OCI-LY3 (cell line): ENCODE measurements around the gene CD109.

Source experiments
- H2AFZ ChIP-seq: fragments of 200-600, 300-600 bp; shearing (Covaris generic); 2 replicates; pipeline ENCODE4 v1.6.0; 2014; ENCODE audit warnings: antibody characterized with exemption, low read depth, low read length
- H3K27ac ChIP-seq: fragments of 200-600, 300-600 bp; sonication (generic); 2 replicates; pipeline ENCODE4 v1.5.1; 2014; ENCODE audit warnings: mild to moderate bottlenecking, low read length, moderate library complexity, mixed read lengths
- H3K27me3 ChIP-seq: fragments of 200-600, 300-600 bp; sonication (generic); 2 replicates; pipeline ENCODE4 v1.6.1; 2014; ENCODE audit warnings: low read depth, low read length, mixed read lengths
- H3K36me3 ChIP-seq: fragments of 200-600, 300-600 bp; sonication (generic); replicated peaks from 2 replicates; pipeline ENCODE3; 2014; ENCODE audit warnings: low read depth, low read length, mixed read lengths
- H3K4me1 ChIP-seq: fragments of 300-600, 200-600 bp; sonication (generic); 2 replicates; pipeline ENCODE4 v1.6.1; 2014; ENCODE audit warnings: low read length, mixed read lengths
- H3K4me2 ChIP-seq: fragments of 200-600, 300-600 bp; sonication (generic); 2 replicates; pipeline ENCODE4 v1.6.1; 2014; ENCODE audit warnings: low read length, mixed read lengths
- H3K4me3 ChIP-seq: fragments of 300-600, 200-600 bp; sonication (generic); 2 replicates; pipeline ENCODE4 v1.5.1; 2014; ENCODE audit warnings: antibody characterized with exemption, mild to moderate bottlenecking, low read length, moderate library complexity
- H3K79me2 ChIP-seq: fragments of 300-600, 200-600 bp; shearing (Covaris generic); 2 replicates; pipeline ENCODE4 v1.6.1; 2014; ENCODE audit warnings: mild to moderate bottlenecking, low read length, mixed read lengths
- H3K9ac ChIP-seq: fragments of 300-600, 200-600 bp; shearing (Covaris generic); 2 replicates; pipeline ENCODE4 v1.6.0; 2014; ENCODE audit warnings: mild to moderate bottlenecking, low read length, moderate library complexity
- H3K9me3 ChIP-seq: fragments of 200-600, 300-600 bp; shearing (Covaris generic); 2 replicates; pipeline ENCODE4 v1.6.1; 2014; ENCODE audit warnings: low read length, mixed read lengths; ENCODE audit not compliant: insufficient read depth
- H4K20me1 ChIP-seq: fragments of 200-600, 300-600 bp; sonication (generic); 2 replicates; pipeline ENCODE4 v1.6.1; 2016; ENCODE audit warnings: low read length, mixed read lengths; ENCODE audit not compliant: insufficient read depth
- CTCF ChIP-seq: fragments of 200-600, 300-600 bp; sonication (generic); IDR thresholded peaks from 2 replicates; pipeline ENCODE4 v1.5.1; 2014; ENCODE audit warnings: antibody characterized with exemption, low read length, low read depth
- EZH2phosphoT487 ChIP-seq: fragments of 200-600 bp; shearing (Covaris generic); IDR thresholded peaks from 2 replicates; pipeline ENCODE4 v1.6.1; 2018; ENCODE audit warnings: antibody characterized with exemption, mixed run types, low read depth

The CD109 gene

GRCh38 chr6:73866305-73866704, 170.3 kb downstream of the CD109 start:
- no peaks in the 10 kb centered on the region for H3K27me3 ChIP-seq
- H3K9ac ChIP-seq, result no peak overlapping the region
- no peak overlapping the region for H3K4me3 ChIP-seq
- no peaks in the 10 kb centered on the region for H3K36me3 ChIP-seq
- no peak overlapping the region for H3K27ac ChIP-seq
- TF ChIP-seq CTCF (no peak), EZH2phosphoT487 (no peak)
- no peaks in the 10 kb centered on the region for H3K79me2 ChIP-seq
- H3K4me2 ChIP-seq, result no peak overlapping the region
- peaks cover 5% of the 10 kb centered on the region; the same call in 1 of the 2 replicates for H3K4me1 ChIP-seq
- no peaks in the 10 kb centered on the region for H3K9me3 ChIP-seq
- no peaks in the 10 kb centered on the region for H4K20me1 ChIP-seq
- no peak overlapping the region for H2AFZ ChIP-seq

- H3K4me3 ChIP-seq, result no peak overlapping the region
- no peak overlapping the region for H2AFZ ChIP-seq
- H3K4me1 ChIP-seq, result peaks cover 5% of the 10 kb centered on the region; the same call in 1 of the 2 replicates
- no peaks in the 10 kb centered on the region for H3K79me2 ChIP-seq
- TF ChIP-seq EZH2phosphoT487 (no peak), CTCF (no peak)
- no peaks in the 10 kb centered on the region for H3K9me3 ChIP-seq
- H4K20me1 ChIP-seq, result no peaks in the 10 kb centered on the region
- H3K27ac ChIP-seq, result no peak overlapping the region
- no peaks in the 10 kb centered on the region for H3K36me3 ChIP-seq
- H3K9ac ChIP-seq, result no peak overlapping the region
- no peak overlapping the region for H3K4me2 ChIP-seq
- H3K27me3 ChIP-seq, result no peaks in the 10 kb centered on the region
Observed at GRCh38 chr6:73867411-73867810, 171.4 kb downstream of the CD109 start.

GRCh38 chr6:73870907-73871306, 174.9 kb downstream of the CD109 start:
- Histone ChIP-seq H4K20me1 (no peaks in the 10 kb centered on the region), H3K9ac (no peak overlapping the region), H3K9me3 (no peaks in the 10 kb centered on the region), H3K36me3 (no peaks in the 10 kb centered on the region), H3K4me2 (no peak overlapping the region), H2AFZ (no peak overlapping the region), H3K79me2 (no peaks in the 10 kb centered on the region), H3K27ac (no peak overlapping the region), H3K4me1 (peaks cover 5% of the 10 kb centered on the region; the same call in 1 of the 2 replicates), H3K27me3 (no peaks in the 10 kb centered on the region), H3K4me3 (no peak overlapping the region)
- TF ChIP-seq CTCF (no peak), EZH2phosphoT487 (no peak)

GRCh38 chr6:73873081-73873480, 177.1 kb downstream of the CD109 start:
- Histone ChIP-seq H3K4me2 (no peak overlapping the region), H3K27ac (no peak overlapping the region), H3K4me3 (no peak overlapping the region), H3K4me1 (no peaks in the 10 kb centered on the region), H4K20me1 (no peaks in the 10 kb centered on the region), H3K27me3 (no peaks in the 10 kb centered on the region), H3K36me3 (no peaks in the 10 kb centered on the region), H2AFZ (no peak overlapping the region), H3K9me3 (no peaks in the 10 kb centered on the region), H3K79me2 (no peaks in the 10 kb centered on the region), H3K9ac (no peak overlapping the region)
- TF ChIP-seq CTCF, result no peak
- TF ChIP-seq EZH2phosphoT487, result no peak
